Transverse colon (tissue), 4 donors: ENCODE measurements around the gene WDR87. TPM values are rescaled to one million over a fixed set of nuclear protein-coding genes. Genes with fewer than 3 reads are reported as not detected.
A peak's percentile ranks its signal among the peaks of the same experiment; 100 is the strongest.

Experiments used
- DNase-seq: peaks from one replicate; pipeline ENCODE4 v3.0.0-alpha.2; 2019
- H3K27ac ChIP-seq, 4 donors: fragments of 200-600 bp; sonication (generic); 2 replicates each; pipeline ENCODE4 v1.5.1; 2016 to 2018; ENCODE audit warnings: inconsistent platforms in 4 of 4
- H3K27me3 ChIP-seq: fragments of 200-600 bp; sonication (generic); 2 replicates; pipeline ENCODE4 v1.5.1; 2017; ENCODE audit warnings: inconsistent platforms
- H3K36me3 ChIP-seq, 4 donors: fragments of 200-600 bp; sonication (generic); 2 replicates each; pipeline ENCODE4 v1.5.1; 2017 to 2019; ENCODE audit warnings: inconsistent platforms in 4 of 4
- H3K4me1 ChIP-seq, 4 donors: fragments of 200-600 bp; sonication (generic); 2 replicates each; pipeline ENCODE4 v1.5.1; 2017 to 2020; ENCODE audit warnings: inconsistent platforms in 4 of 4
- H3K4me3 ChIP-seq, 4 donors: fragments of 200-600 bp; sonication (generic); 1 replicate in 1 of 4; 2 replicates in 3 of 4; pipeline versions ENCODE4 v1.5.1 to v1.6.1; 2017 to 2019; ENCODE audit warnings: inconsistent platforms in 4 of 4
- H3K9me3 ChIP-seq, 2 donors: fragments of 200-600 bp; sonication (generic); 2 replicates each; pipeline ENCODE4 v1.5.1; 2017 to 2019; ENCODE audit warnings: inconsistent platforms in 2 of 2
- EP300 ChIP-seq: sonication (generic); formaldehyde crosslinking; IDR thresholded peaks from one replicate; pipeline ENCODE4 v1.6.1; 2017; ENCODE audit warnings: antibody characterized with exemption, low read depth
- POLR2A ChIP-seq: fragments of 450-650 bp; IDR thresholded peaks from one replicate; pipeline ENCODE4 v1.6.1; 2016; ENCODE audit warnings: antibody characterized with exemption, mild to moderate bottlenecking, moderate library complexity
- POLR2AphosphoS5 ChIP-seq, 3 donors: sonication (generic); formaldehyde crosslinking; IDR thresholded peaks; one replicate each; pipeline ENCODE4 v1.6.1; 2016; ENCODE audit warnings: antibody characterized with exemption in 3 of 3
- WGBS, 2 donors: methylation state at CpG; one replicate each; pipeline ENCODE4 v1.1.5; 2018; ENCODE audit warnings: low coverage in 1 of 2; 5-methylcytosine and 5-hydroxymethylcytosine counted together
- in situ Hi-C, 4 donors: fragments of 200-750 bp; cut with MboI; loops; one replicate each; pipeline versions ENCODE4 v1.15.0 to v1.15.1; 2017; ENCODE audit warnings: low sequenced_read_pairs in 3 of 4, low pct_ligation_motif_present in 1 of 4, low pct_unique_long_range_greater_than_20kb in 1 of 4
- intact Hi-C: fragments of 100-400 bp; cut with DNase I; formaldehyde crosslinking; loops from one replicate; pipeline ENCODE4 v1.15.1; 2023; ENCODE audit warnings: low total_unique reads
- total RNA-seq, 4 donors: library from RNA; depleted of rRNA; stranded (reverse); fragments of >200 nt; gene quantifications; one replicate each; pipeline ENCODE4 v1.1.0, GENCODE V29; 2016
- TF ChIP-seq, protein P1 (sequence below), 5 experiments: fragments of 200-600 bp in 3 of 5; fragments of 450-650 bp in 2 of 5; sonication (generic) in 3 of 5; IDR thresholded peaks; 1 replicate in 2 of 5; 2 replicates in 3 of 5; pipeline ENCODE4 v1.5.1; 2016 to 2017; ENCODE audit warnings: antibody characterized with exemption in 5 of 5, inconsistent platforms in 3 of 5, mild to moderate bottlenecking in 2 of 5, moderate library complexity in 1 of 5

WDR87 gene
- total RNA-seq, 4 donors from 2014 or later, result not detected

DNA sequence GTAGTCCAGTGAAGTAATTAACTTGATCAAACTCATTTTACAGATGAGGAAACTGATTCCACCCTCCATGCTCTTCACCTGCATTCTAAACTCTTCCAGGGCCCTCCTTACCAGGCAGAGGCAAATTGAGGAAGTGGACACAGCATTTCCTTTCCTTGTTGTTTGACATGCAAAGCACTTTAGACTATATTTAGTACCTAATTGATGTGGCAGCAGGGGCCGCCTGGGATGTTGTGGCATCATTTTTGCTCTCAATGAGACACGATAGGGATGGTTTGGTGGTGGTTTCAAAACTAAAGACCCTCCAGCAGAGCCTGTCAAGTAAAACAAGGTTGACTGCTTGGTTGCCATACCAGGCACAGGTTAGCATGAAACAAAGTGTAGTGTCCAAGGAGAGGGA, 8.5 kb upstream of the WDR87 start:
- Histone ChIP-seq H3K9me3 (no peaks in the 10 kb centered on the region), H3K4me1 (peaks cover 0 to 16% (median 6%) of the 10 kb centered on the region in 4 donors), H3K27ac (peak overlapping the region; percentile 40 to 59 (median 47)), H3K27me3 (no peaks in the 10 kb centered on the region), H3K4me3 (no peak overlapping the region), H3K36me3 (no peaks in the 10 kb centered on the region)
- 26% methylated on average over 2 of the region's 2 CpGs; no CpG with 5 or more reads in 1 of the 2 donors for WGBS, 2 donors
- in situ Hi-C loops (loop anchor here in 3 of 4 donors (25.0 kb wide), 2 partner anchors 172 to 422 kb away; partner anchors contain the start of gene CATSPERG (in 3 of the 3)), intact Hi-C loops (no loop called here)
- TF ChIP-seq POLR2AphosphoS5 (IDR thresholded peaks at IDR 0.05) (no peak), POLR2A (no peak), EP300 (no peak)
- TF ChIP-seq, protein P1, sequence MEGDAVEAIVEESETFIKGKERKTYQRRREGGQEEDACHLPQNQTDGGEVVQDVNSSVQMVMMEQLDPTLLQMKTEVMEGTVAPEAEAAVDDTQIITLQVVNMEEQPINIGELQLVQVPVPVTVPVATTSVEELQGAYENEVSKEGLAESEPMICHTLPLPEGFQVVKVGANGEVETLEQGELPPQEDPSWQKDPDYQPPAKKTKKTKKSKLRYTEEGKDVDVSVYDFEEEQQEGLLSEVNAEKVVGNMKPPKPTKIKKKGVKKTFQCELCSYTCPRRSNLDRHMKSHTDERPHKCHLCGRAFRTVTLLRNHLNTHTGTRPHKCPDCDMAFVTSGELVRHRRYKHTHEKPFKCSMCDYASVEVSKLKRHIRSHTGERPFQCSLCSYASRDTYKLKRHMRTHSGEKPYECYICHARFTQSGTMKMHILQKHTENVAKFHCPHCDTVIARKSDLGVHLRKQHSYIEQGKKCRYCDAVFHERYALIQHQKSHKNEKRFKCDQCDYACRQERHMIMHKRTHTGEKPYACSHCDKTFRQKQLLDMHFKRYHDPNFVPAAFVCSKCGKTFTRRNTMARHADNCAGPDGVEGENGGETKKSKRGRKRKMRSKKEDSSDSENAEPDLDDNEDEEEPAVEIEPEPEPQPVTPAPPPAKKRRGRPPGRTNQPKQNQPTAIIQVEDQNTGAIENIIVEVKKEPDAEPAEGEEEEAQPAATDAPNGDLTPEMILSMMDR (IDR thresholded peaks at IDR 0.05), result no peak
- DNase-seq, result no peak

DNA sequence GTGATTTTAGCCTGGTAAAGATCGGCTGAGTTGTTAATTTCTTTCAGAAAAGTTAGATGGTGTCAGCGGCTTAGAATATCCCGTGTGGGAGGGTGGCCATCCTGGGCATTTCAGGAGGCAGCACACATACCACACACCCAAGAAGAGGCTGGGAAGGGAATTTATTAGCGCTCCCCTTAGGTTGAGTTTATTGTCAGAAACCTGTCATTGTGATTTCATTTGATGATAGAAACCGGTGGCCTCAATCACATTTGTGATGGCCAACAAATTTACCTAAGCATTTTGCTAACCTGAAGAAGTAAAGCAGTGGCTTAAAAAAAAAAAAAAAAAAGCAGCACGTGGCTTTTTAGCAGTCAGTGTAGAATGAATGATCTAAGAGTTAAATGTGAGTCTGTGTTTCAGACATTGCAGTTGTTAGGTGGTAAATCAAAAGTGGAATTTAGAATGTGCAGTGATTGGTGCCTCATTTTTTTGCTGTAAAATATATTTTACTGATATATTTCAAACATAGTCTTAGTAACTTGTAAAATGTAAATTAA, 3.3 kb upstream of the WDR87 start:
- in situ Hi-C loops (loop anchor here in 3 of 4 donors (10.0 to 25.0 kb wide), 3 partner anchors 178 to 428 kb away; partner anchors contain the start of gene CATSPERG (in 3 of the 3)), intact Hi-C loops (no loop called here)
- no peak for DNase-seq
- WGBS, 2 donors, result 76 to 78% methylated on average over 3 to 6 of the region's 6 CpGs
- H3K4me3 ChIP-seq, result no peak overlapping the region
- H3K9me3 ChIP-seq, result no peaks in the 10 kb centered on the region
- no peak for TF ChIP-seq POLR2AphosphoS5 (IDR thresholded peaks at IDR 0.05)
- TF ChIP-seq, protein P1 (IDR thresholded peaks at IDR 0.05), result no peak
- no peak for TF ChIP-seq POLR2A
- TF ChIP-seq EP300, result no peak
- H3K4me1 ChIP-seq, result peaks cover 4 to 26% (median 14%) of the 10 kb centered on the region in 4 donors
- no peaks in the 10 kb centered on the region for H3K36me3 ChIP-seq
- no peak overlapping the region for H3K27ac ChIP-seq
- H3K27me3 ChIP-seq, result no peaks in the 10 kb centered on the region

DNA sequence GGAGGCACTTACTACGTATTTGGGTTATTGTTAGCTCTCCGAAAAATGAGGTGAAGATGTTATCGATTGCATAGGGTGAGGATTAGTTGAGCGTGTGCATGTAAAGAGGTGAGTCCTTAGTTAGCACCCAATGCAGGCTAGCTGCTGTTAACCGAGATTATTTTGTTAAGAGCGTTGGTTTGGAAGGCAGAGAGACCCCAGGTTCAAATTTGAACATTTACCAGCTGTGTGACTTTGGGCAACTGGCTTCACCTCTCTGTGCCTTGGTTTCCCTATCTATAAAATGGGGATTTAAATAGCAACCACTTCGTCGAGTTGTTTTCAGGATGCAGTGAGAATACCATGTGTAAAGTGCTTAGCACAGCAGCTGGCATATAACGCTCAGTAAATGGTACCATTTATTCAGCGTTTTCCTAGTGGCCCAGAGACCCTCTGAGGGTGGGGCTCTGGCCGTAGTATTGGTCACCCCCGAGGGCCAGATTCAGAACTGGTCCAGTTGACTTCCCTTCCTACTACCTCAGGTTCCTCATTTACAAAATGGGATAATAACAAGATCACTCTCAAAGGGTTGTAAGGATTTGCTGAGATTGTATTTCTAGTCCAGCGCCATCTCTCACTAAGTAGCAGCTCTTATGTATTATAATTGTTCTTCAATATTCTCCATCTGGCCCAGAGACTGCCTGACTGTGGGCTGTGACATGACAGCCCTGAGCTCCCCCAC, 1.5 kb upstream of the WDR87 start:
- TF ChIP-seq POLR2AphosphoS5 (IDR thresholded peaks at IDR 0.05) (no peak), POLR2A (no peak), EP300 (no peak)
- TF ChIP-seq, protein P1 (IDR thresholded peaks at IDR 0.05), result no peak
- Histone ChIP-seq H3K9me3 (no peaks in the 10 kb centered on the region), H3K27me3 (no peaks in the 10 kb centered on the region), H3K4me1 (peaks cover 4 to 18% (median 13%) of the 10 kb centered on the region in 4 donors), H3K27ac (peak overlapping the region in 3 of 4 donors; percentile 78 to 87 (median 86)), H3K4me3 (peak overlapping the region; percentile 88 to 98 (median 96)), H3K36me3 (no peaks in the 10 kb centered on the region)
- DNase-seq, result no peak
- in situ Hi-C loops (loop anchor here in 3 of 4 donors (10.0 to 25.0 kb wide), 3 partner anchors 179 to 429 kb away; partner anchors contain the start of gene CATSPERG (in 3 of the 3)), intact Hi-C loops (no loop called here)
- WGBS, 2 donors, result 11 to 28% methylated on average over 7 to 13 of the region's 13 CpGs
